ENCODE measurements around the gene PSD4. TPM values are rescaled to one million over a fixed set of nuclear protein-coding genes. Genes with fewer than 3 reads are reported as not detected.

PSD4 gene
- total and polyA plus RNA-seq, 2 of the 4 experiments (the other 2 are of a cell fraction): 0.36 to 0.70 TPM

GRCh38 chr2:113216891-113217454 is 43.2 kb downstream of the PSD4 start:
- H2BK20ac ChIP-seq (ENCODE audit: low read depth, low read length): no peak overlapping the region
- no peak overlapping the region for H2AFZ ChIP-seq (replicated peaks; ENCODE audit: low read length, poor library complexity)
- no peak overlapping the region for H4K5ac ChIP-seq (ENCODE audit: low read depth, low read length)
- intact Hi-C loops (cut with micrococcal nuclease): no loop called here
- H4K20me1 ChIP-seq (ENCODE audit: insufficient read depth, low read length): no peaks in the 10 kb centered on the region
- no peak overlapping the region for H4K91ac ChIP-seq (ENCODE audit: insufficient read depth, low read depth, low read length)
- whole genome bisulfite sequencing, 2 experiments (ENCODE audit: extremely low coverage in 2 of 2, insufficient read length in 1 of 2): 61% methylated on average over 2 of the region's 6 CpGs; no CpG with 5 or more reads in 1 of the 2 experiments
- H3K4me3 ChIP-seq (ENCODE audit: insufficient read depth, low read depth, low read length): no peak overlapping the region
- H3K9me3 ChIP-seq (ENCODE audit: control insufficient read depth, insufficient read depth, low read length): no peaks in the 10 kb centered on the region
- no peak overlapping the region for H2BK120ac ChIP-seq (ENCODE audit: low read depth, low read length)
- POLR2A ChIA-PET (ENCODE audit: unreplicated experiment): no interaction called here
- H3K4me1 ChIP-seq (ENCODE audit: control insufficient read depth, insufficient read depth, low read length): peaks cover 3% of the 10 kb centered on the region; the same call in 1 of the 2 replicates
- no peak overlapping the region for H3K4me2 ChIP-seq (ENCODE audit: low read depth, low read length)
- in situ Hi-C loops (cut with MboI; ENCODE audit: low sequenced_read_pairs): no loop called here
- ATAC-seq (ENCODE audit: low read depth) (peak; percentile 31; the same call in 1 of the 2 replicates), DNase-seq (no peak)
- no peaks in the 10 kb centered on the region for H3K9me1 ChIP-seq (ENCODE audit: insufficient read depth, low read length)
- H4K8ac ChIP-seq (ENCODE audit: low read depth in 2 of 2, low read length in 2 of 2): no peak overlapping the region
- BruUV-seq (replicated peaks): no TSS peak
- no peak overlapping the region for H2AK5ac ChIP-seq (ENCODE audit: low read depth, low read length)
- no peaks in the 10 kb centered on the region for H3K36me3 ChIP-seq (ENCODE audit: control insufficient read depth, insufficient read depth, low read length)
- H3K9ac ChIP-seq (ENCODE audit: low read depth, low read length): no peak overlapping the region
- H3K4ac ChIP-seq (ENCODE audit: low read depth, low read length): no peak overlapping the region
- no peak overlapping the region for H2BK5ac ChIP-seq (ENCODE audit: low read depth, low read length, poor library complexity, severe bottlenecking)
- H3K56ac ChIP-seq (ENCODE audit: extremely low read depth, insufficient read depth, low read length): no peak overlapping the region
- TF ChIP-seq POLR2A (IDR thresholded peaks at IDR 0.05; ENCODE audit: low read depth, low read length) (no peak), MAZ (IDR thresholded peaks at IDR 0.05; ENCODE audit: borderline replicate concordance, low read depth, low read length) (no peak), RAD21 (IDR thresholded peaks at IDR 0.05; ENCODE audit: low read length) (no peak), RCOR1 (IDR thresholded peaks at IDR 0.05; ENCODE audit: insufficient replicate concordance, low read length) (no peak), MXI1 (IDR thresholded peaks at IDR 0.05; ENCODE audit: borderline replicate concordance, low read depth, low read length) (no peak), RFX5 (IDR thresholded peaks at IDR 0.05; ENCODE audit: low read depth, low read length) (no peak), CHD1 (IDR thresholded peaks at IDR 0.05; ENCODE audit: low read depth, low read length) (no peak), NFE2L2 (IDR thresholded peaks at IDR 0.05; ENCODE audit: low read depth, low read length) (no peak), ELK1 (IDR thresholded peaks at IDR 0.05; ENCODE audit: borderline replicate concordance, low read depth, low read length) (no peak), SMC3 (IDR thresholded peaks at IDR 0.05; ENCODE audit: low read depth, low read length) (no peak), BHLHE40 (IDR thresholded peaks at IDR 0.05; ENCODE audit: low read depth, low read length) (no peak), USF2 (IDR thresholded peaks at IDR 0.05; ENCODE audit: low read depth, low read length) (no peak), CEBPB (IDR thresholded peaks at IDR 0.05; ENCODE audit: low read depth, low read length) (no peak), FOS (IDR thresholded peaks at IDR 0.05; ENCODE audit: low read depth, low read length) (no peak), MAFK (IDR thresholded peaks at IDR 0.05; ENCODE audit: low read depth, low read length) (no peak), CTCF (conservative IDR thresholded peaks at IDR 0.05; ENCODE audit: low read depth, low read length) (no peak)
- H3K27ac ChIP-seq (ENCODE audit: insufficient read depth, low read length): no peak overlapping the region
- CTCF ChIA-PET: no interaction called here
- dilution Hi-C loops (cut with HindIII; ENCODE audit: low sequenced_read_pairs, unreplicated experiment): no loop called here
- H3K14ac ChIP-seq (replicated peaks; ENCODE audit: low read depth, low read length): no peak overlapping the region
- no peak overlapping the region for H2BK15ac ChIP-seq (ENCODE audit: low read depth, low read length)
- H3K79me1 ChIP-seq (ENCODE audit: low read depth in 1 of 2, low read length in 2 of 2): no peaks in the 10 kb centered on the region
- H3K18ac ChIP-seq (ENCODE audit: low read depth, low read length): no peak overlapping the region
- H3K27me3 ChIP-seq (ENCODE audit: control insufficient read depth, insufficient read depth, low read length): peaks cover under 1% of the 10 kb centered on the region; the same call in 1 of the 2 replicates
- H2AK9ac ChIP-seq (replicated peaks; ENCODE audit: low read depth, low read length, poor library complexity): no peak overlapping the region
- no peak overlapping the region for H3K23ac ChIP-seq (ENCODE audit: low read depth, low read length)
